GM18520 (cell line): ENCODE data around the gene PEX16.
A peak's percentile ranks its signal among the peaks of the same experiment; 100 is the strongest.

ENCODE experiments used
- ATAC-seq: cut with Tn5 transposase; IDR thresholded peaks from one replicate; pipeline ENCODE4 v1.9.1; 2021; ENCODE audit not compliant: unreplicated experiment

PEX16 gene

DNA sequence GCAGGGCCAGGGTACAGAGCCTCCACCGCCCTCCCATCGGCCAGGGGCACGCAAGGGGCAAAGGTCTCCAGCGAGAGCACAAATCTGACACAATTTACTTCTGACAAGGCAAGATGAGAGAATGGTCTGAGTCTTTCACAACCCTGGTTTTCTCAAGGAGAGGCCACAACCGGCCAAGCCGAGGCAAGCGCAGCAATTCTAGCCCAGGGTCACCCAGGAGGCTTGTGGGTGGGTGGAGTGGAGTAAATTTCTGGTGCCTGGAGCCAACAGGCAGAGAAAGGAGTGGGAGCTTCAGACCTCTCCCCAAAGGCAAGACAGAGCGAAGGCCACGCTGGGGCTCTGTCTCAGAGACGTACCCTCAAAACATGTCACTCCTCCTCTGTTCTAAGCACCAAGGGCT is 14.1 kb upstream of the PEX16 start:
- no peak for ATAC-seq

GRCh38 chr11:45930951-45931570 is 13.4 kb upstream of the PEX16 start:
- no peak for ATAC-seq

DNA sequence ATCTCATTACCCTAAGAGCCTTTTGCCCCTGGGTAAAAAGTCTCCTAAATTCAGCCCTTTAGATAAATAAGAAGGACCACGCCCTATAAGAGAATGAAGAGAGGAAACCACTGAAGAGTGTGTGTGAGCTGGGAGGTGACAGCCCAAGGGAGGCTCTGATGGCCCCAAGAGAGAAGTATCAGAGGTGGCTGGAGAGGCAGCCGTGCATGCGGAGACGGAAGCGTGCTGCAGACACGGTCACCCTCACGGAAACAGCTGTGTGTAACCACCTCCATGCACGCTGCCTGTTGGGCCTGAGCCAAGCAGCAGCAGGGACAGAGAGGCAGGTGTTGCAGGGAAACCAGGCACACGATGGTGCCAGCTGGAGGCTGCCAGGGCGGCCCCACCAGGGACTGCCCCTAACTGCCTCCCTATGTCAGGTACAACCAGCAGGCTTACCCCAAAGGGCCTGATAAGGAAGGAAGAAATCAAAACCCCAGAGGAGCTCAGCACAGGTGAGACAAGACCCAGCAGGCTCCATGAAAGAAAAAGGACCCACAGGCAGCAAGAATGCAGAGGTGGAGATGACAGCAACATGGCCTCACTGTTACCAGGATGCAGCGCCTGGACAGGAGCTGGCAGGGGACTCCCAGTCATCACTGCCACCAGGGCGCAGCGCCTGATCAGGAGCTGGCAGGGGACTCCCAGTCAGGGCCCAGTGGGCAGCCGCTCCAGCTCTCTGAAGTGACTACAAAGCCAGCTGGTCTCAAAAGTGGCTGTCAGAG is 12.5 kb upstream of the PEX16 start:
- peak; percentile 91 for ATAC-seq

- peak; percentile 11 for ATAC-seq
Observed at GRCh38 chr11:45929486-45930030, 11.9 kb upstream of the PEX16 start.

DNA sequence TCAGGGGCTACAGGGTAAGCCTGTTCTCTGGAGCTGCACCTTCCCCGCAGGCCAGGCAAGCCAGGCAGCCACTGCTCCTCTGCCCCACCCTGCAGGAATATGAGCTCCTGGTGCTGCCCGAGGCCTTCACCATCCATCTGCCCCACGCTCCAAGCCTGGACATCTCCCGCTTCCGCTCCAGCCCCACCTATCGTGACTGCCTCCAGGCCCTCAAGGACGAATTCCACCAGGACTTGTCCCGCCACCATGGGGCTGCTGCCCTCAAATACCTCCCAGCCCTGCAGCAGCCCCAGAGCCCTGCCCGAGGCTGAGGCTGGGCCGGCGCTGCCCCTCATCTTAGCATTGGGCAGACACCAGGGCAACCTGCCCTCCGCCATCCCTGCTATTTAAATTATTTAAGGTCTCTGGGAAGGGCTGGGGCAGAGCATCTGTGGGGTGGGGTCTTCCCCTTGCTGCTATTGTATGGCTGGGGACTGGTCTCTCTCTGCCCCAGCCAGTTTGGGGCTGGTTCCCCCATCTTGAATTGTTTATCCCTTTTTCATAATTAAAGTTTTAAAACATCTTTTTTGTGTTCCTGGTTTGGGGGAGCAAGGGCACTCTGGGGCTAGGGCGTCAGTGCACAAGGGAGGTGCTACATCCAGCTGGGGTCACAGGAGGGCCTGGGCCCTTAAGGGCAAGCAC is 11.0 kb upstream of the PEX16 start:
- no peak for ATAC-seq

DNA sequence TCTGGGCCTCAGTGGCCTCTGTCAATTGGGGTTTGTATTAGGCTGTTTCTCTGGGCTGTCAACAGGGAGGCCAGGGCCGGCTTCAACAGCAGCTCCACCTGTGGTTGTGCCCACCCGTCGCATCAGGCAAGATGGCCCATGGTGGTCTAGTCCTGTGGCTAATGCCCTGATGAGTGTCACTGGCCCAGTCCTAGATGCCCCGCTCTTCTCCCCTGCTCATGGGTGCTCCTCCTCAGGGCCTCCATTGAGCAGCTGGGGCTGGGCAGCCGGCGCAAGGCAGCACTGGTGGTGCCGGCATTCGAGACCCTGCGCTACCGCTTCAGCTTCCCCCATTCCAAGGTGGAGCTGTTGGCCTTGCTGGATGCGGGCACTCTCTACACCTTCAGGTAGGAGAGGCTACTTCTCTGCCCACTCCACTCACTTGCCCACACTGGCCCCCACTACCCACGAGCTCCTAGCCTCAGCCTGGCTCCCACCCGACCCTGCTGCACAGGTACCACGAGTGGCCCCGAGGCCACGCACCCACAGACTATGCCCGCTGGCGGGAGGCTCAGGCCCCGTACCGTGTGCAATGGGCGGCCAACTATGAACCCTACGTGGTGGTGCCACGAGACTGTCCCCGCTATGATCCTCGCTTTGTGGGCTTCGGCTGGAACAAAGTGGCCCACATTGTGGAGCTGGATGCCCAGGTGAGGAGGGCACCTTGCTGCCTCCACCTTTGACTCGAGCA is 10.2 kb upstream of the PEX16 start:
- ATAC-seq: no peak

- ATAC-seq: no peak
Observed at GRCh38 chr11:45927332-45927683, 9.6 kb upstream of the PEX16 start.

- no peak for ATAC-seq
Observed at GRCh38 chr11:45926536-45927331, 9.1 kb upstream of the PEX16 start.

DNA sequence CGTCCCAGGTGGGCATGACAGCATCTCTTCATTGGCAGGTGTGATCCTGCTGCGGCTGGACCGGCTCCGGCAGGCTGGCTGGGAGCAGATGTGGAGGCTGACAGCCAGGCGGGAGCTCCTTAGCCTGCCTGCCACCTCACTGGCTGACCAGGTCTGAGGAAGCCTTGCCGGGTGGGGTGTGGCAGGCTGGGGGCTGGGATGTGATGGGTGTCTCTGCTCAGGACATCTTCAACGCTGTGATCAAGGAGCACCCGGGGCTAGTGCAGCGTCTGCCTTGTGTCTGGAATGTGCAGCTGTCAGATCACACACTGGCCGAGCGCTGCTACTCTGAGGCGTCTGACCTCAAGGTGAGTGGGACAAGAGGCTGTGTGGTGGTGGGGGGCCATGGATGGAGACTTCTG is 8.3 kb upstream of the PEX16 start:
- no peak for ATAC-seq

DNA sequence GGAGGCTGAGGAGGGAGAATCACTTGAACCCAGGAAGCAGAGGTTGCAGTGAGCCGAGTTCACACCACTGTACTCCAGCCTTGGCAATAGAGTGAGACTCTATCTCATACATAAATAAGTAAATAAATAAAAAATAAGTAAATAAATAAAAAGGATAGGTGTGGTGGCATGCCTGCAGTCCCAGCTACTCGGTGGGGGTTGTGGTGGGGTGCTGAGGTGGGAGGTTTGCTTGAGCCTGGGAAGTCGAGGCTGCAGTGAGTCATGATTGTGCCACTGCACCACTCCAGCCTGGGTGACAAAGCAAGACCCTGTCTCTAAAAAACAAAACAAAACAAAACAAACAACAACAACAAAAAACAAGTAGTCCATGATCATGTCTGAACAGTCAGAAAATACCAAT is 7.9 kb upstream of the PEX16 start:
- no peak for ATAC-seq

DNA sequence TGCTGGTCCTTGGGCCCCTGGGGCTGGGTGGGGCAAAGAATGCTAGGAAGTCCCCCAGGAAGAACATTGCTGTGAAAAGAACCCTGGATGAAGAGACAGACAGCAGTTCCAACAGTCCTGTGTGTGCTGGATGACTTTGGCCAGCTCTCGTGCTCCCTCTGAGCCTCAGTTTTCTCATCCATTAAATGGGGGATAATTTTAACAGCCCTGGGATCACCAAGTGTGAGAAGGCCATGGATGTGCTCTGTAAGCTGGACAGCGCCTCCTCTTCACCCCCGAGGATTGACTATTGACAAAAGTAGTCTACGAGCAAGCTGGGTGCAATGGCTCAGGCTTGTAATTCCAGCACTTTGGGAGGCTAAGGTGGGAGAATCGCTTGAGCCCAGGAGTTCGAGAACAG is 7.2 kb upstream of the PEX16 start:
- ATAC-seq: no peak

- no peak for ATAC-seq
Observed at GRCh38 chr11:45924036-45924915, 6.6 kb upstream of the PEX16 start.

DNA sequence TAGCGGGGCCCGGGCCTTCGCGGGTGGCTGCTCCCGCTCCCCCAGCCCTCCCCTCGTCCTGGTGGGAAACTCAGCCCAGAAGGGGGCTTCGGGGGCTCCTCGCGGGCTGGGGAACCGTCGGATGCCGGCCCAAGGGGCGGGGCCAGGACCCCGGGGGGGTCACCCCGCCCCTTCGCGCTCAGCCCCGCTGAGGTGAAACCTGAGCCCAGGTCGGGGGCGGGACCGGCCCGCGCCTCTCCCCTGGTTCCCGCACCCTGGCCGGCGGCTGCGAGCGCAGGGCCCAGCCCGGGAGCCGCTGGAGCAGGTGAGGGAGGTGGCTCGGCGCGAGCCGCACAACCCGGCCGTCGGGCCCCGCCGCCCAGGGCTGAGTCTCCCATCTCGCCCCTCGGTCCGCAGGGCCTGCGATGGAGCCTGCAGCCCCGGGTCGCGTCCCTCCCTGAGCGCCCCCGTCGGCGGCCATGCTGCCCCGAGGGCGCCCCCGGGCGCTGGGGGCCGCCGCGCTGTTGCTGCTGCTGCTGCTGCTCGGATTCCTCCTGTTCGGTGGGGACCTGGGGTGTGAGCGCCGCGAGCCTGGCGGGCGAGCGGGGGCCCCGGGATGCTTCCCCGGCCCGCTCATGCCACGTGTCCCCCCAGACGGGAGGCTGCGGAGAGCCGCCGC is 4.9 kb upstream of the PEX16 start, which contains the start of gene LARGE2:
Gene LARGE2 (plus strand): TSS at position 232 of the 658 bp plus-strand sequence. CDS start 227 bp downstream, at position 459.
- no peak for ATAC-seq

DNA sequence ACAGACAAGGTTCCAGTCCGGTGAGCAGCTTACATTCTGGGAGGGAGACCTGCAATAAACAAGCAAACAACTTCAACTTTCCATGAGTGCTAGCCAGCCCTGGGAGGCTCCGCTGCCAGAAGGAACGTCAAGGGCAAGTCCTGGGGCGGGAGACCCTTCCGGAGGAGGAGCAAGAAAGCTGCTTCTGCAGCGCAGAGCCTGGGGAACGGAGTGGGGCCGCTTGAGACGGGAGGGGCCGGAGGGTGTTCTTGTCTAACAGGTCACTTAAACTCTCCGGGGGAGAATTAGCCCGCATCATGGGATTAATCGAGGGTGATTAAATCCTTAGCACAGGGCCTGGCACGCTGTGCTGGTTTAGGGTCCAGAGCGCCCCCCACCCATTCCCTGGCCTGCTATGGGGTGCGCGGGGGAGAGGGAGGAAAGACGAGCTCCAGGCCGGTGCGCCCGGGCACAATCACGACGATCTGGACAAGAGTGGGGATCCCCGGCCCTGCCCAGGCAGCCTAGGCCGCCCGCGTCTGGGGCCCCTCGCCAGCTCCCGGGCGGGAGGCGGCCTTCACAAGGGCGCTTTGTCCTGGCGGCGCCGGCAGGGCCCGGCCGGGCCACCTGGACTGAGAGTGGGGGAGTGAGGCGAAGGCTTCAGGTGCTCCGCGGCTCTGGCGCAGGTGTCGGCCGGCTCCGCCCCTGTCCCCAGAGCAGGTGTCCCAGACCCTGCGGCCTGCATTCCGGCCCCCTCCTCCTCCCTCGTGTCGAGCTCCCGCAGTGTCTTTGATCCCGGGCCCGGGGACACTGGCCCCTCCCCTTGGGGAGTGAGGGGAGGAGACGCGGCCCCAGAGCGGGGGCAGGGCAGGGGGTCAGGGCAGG is 4.1 kb upstream of the PEX16 start:
- no peak for ATAC-seq

DNA sequence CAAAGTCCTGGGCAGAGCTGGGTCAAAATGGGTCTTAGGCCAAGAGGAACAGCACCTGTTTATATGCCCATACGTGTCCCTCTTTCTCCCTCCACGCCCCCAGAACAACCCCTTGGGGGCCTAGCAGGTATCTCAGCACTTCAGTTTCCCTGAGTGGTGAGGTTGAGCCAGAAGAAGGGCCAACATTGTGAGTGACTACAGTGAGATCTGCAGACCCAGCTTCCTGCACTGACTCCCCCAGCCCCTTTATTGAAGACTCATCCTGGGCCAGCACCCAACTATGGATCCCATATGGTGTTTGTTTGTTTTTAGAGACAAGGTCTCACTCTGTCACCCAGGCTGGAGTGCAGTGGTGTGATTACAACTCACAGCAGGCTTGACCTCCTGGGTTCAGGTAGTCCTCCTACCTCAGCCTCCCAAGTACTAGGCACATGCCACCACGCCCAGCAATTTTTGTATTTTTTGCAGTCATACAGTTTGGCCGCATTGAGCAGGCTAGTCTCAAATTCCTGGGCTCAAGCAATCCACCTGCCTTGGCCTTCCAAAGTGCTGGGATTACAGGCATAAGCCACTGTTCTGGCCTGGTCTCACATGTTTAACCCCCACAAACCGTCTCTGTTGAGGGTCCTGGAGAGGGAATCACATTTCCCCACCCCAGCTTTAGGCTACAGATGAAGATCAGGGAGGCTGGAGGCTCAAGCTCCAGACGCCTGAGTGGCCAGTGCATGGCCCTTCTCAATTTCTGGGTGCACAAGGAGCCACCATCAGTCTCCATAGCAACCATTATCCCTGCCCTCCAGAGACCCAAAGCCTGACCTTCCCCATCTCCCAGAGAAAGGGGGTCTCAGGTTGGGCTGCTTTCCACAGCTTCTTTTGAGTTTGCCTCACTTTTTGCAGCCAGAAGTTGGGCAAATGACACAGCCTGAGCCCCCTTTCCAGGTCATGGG is 3.1 kb upstream of the PEX16 start:
- no peak for ATAC-seq

DNA sequence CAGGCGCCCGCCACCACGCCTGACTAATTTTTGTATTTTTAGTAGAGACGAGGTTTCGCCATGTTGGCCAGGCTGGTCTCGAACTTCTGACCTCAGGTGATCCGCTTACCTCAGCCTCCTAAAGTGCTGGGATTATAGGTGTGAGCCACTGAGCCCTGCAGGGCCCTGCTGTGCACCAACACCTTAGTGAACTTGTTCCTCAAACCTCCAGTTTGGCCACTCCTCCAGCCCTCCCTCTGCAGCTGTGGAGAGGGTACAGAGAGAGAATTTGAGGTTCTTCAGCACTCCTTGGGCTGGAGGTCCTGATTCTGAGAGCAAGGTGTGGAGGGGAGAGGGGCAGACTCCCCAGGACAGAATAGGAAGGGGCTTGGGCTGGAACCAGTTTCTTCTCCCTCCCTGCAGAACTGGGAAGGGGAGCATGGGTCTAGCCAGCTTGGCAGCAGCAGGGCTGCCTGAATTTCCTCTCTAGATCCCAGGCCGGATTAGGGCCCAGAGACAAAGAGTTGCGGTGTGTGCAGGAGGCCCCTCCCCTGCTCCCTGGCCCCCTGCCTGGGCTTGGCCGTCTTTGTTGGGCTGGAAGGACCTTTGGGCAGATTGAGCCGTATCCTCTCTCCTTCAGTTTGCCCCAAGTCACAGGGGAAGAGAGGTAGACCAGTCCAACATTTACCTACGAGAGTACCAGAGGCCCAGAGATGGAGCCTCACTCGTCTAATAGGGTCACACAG is 2.3 kb upstream of the PEX16 start:
- no peak for ATAC-seq
